Stimulated activated CD8-positive, alpha-beta memory T cell treated with anti-CD3 and anti-CD28 coated beads, Interleukin-4, amount 100 ng/mL, for 24 hours (primary cell): ENCODE data around the gene HIF3A.

Experiments used
- DNase-seq: peaks from one replicate; pipeline ENCODE4 v3.0.0-alpha.2; 2020; ENCODE audit warnings: low read depth

Gene HIF3A

DNA sequence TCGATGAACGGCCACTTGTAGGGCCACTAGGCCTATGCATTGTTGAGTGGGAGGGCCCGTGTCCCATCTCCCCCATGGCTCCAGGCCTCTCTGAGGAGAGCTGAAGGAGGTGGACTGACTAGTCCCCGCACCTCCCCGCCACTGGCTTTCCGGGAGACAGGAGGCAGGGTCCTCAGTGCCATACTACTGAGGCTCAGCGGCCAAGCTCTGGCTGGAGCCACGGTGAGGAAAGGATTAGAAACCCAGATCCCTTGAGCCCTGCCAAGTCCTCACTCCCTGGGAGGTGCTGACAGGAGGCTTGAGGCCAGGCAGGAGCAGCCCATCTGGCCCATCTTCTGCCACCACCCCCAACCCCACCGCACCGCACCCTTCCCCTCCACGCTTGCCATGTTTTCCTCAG, 87.6 kb downstream of the HIF3A start:
- DNase-seq = no peak

DNA sequence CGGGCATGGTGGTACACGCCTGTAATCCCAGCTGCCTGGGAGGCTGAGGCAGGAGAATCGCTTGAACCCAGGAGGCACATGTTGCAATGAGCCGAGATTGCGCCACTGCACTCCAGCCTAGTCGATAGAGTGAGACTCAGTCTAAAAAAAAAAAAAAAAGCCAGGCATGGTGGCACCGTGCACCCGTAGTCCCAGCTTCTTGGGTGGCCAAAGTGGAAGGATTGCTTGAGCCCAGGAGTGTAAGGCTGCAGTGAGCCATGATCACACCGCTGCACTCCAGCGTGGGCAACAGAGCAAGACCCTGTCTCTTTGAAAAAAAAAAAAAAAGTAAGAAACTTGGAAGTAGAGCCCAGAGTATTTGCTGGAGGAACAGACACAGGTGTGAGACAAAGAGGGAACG, 88.8 kb downstream of the HIF3A start:
- DNase-seq = no peak

DNA sequence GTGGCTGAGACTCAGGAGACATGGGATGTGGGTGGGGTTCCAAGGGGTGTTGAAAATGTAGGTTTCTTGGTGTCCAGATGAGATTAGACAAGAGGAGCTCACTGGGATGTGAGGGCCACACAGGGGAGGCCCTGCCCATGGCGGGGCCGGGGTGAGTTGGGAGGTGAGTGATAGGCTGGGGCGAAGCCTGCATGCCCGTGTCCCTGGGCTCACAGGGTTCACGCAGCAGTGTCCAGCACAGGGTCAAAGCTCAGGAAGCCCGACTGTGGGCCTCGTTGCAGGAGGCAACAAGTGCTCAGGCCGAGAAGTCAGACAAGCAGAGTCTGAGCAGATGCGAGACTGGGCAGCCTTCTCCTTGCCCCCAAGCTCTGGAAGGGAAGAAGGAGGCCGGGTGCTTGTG, 89.3 kb downstream of the HIF3A start:
- no peak for DNase-seq

DNA sequence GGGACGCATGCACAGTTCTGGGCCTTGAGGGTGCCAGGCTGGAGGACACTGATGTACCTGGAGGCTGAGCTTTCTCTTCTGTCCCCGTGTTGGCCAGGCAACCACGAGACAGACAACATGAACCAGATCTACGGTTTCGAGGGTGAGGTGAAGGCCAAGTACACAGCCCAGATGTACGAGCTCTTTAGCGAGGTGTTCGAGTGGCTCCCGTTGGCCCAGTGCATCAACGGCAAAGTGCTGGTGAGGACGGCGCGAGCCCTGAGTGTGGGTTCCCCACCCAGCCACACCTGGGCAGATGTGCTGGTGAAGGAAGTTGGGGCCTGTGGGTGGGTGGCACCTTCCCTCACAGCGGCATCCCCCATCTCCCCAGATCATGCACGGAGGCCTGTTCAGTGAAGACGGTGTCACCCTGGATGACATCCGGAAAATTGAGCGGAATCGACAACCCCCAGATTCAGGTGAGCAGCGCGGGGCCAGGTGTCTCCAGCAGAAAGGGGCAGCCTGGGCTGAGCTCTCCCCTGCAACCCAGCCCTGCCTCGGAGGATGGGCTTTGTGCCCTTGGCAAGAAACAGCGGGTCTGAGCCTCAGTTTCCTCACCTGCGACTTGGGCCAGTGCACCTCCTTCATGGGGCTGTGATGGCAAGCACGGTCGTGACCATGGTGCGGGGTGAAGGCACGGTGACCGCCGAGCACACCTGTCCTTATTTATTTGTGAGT, 90.3 kb downstream of the HIF3A start:
- no peak for DNase-seq

DNA sequence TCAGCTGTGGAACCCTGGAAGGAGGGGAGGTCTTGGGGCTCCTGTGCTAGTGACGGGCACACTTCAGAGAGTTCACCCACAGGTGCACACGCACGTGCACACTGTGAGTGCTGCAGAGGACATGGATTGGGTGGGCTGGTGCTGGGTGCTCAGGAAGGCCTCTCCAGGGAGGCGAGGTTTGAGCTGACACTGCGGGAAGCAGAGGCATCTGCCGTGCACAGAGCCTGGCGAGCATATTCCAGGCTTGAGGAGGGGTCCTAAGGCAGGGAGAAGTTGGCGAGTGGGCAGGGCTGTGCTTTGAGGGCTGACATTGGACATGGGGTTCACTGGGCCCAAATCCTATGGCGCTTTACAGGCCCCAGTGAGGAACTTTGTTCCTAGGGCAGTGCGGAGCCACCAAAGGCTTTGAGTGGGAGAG, 90.9 kb downstream of the HIF3A start:
- no peak for DNase-seq

DNA sequence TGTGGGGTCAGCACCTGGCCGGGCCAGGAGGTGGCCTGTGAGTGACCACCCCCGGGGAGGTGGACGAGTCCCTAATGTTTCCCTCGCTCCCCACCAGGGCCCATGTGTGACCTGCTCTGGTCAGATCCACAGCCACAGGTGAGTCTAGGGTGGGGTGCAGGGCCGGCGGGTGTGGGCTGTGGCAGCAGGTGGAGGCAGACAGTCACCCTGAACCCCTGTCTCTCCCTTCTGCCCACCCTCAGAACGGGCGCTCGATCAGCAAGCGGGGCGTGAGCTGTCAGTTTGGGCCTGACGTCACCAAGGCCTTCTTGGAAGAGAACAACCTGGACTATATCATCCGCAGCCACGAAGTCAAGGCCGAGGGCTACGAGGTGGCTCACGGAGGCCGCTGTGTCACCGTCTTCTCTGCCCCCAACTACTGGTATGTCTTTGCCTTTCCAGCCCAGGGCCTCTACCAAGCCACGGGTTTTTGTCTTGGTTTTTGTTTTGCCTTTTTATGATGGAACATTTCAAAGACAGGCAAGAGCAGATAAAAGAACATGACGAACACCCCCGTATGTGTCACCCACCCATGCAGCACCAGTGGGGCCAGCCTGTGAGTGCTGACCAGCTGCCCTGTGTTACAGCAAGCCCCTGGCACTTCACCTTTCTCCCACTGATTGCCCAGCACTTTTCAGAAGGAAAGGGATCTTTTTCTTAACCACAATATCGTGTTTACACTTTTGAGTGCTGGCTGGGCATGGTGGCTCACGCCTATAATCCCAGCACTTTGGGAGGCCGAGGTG, 91.7 kb downstream of the HIF3A start:
- no peak for DNase-seq

DNA sequence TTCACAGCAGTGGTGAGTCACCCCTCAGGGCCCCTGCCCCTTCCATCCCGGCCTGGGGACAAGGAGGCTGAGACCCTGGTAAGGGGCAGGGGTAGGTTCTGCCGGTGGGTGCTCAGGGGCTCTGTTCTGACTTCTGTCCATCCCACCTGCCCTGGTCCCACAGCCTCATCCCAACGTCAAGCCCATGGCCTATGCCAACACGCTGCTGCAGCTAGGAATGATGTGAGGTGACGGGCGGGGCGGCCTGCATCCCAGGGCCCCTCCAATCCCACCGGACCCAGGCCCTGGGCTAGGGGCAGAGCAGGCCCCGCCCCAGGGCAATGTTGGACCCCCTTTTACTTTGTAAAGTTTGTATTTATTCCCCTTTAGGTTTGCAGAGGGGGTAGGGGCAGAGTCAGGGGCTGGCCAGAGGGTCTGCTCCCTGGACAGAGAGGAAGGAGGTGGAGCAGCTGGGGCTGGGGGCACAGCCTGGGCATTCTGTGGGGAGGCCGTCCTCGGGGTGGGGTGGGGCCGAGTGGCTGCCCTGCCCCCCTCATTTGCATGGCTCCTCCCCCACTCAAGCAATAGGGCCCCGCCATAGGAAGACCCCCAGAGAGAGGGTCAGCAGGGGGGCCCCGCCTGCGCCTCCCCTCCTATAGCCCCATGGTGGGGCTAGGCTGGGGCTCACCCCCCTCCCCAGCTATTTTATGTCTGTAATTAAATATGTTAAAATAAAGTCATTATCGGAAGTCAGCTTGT, 93.4 kb downstream of the HIF3A start:
- no peak for DNase-seq

DNA sequence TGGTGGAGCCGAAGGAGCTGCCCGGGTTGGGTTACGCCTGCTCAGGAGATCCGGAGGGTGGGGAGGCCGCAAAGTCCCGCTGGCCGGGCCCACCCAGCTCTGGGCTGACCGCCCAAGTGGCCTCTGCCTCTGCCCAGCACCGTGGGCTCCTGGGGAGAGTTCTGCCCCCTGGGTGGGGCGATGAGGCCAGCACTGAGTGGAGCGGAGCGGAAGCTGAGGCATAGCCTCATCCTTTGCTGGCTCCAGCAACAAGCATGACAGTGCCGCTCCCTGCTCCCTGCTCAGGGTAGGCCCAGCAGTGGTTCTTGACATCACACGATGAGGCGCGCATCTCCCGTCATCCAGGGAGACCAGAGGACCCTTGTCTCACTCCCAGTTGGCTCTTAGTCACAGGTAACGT, 94.0 kb downstream of the HIF3A start:
- DNase-seq = no peak

DNA sequence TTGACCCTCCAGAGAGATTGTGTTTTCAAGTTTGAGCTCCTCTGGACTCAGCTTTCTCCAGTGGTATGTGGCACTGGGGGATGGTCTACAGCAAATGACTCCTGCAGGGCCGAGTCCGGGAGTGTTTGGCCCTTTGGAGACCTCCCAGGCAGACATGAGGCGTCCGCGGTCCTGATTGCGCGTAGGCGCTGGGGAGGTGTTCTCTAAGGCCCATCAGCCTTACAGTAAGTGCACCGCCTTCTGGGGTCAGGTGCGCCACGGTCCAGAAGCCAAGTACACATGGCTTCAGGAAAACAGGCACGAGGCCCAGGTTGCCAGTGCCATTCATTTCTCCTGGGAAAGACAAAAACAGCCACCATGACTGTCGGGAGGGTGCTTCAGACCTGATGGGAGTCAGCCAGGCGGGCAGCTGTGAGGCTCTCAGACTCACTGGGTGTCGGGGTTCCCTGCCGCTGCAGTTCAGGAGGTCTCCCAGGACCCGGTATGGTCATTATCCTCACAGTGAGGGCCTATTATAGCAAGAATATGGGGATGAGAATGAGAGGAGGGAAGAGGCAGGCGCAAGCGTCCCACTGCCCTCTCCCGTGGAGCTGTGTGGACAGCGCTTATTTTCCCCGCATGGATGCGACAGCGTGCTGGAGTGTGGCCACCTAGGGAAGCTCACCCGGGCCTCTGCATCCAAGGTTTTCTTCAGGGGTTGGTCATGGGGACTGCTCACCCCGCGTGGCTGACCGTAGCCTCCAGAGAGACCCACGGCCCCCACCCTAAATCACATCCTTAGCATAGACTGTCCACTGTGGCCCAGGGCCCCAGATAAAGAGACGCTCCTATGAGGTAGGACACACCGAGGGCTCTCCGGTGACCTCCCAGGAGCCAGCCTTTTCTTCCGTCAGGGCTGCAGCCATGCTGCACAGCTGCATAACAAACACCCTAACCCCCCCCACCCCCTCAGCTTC, 94.7 kb downstream of the HIF3A start:
- no peak for DNase-seq

DNA sequence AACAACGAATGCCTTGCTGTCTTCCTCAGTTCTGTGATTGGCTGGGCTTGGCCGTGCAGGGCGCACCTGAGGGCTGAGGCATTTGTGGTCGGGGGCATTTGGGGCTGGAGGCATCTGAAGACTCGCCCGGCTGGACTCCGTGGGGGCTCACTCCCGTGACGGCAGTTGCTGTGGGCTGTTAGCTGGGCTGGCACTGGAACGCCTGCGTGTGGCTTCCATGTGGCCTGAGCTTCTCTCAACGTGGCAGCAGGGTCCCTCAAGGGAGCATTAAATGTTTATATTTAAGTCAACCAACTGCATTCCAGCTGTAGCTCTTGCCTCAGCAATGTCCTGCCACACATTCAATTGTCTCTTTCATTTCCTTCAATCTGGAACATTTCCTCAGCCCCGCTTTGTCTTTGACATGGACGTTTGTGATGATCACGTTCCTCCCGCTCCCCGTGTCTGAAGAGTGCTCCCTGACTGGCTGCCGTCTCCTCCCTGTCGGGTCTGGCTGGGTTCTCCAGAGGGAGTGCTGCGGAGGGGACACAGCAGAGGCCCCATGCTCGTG, 95.5 kb downstream of the HIF3A start:
- DNase-seq = no peak

DNA sequence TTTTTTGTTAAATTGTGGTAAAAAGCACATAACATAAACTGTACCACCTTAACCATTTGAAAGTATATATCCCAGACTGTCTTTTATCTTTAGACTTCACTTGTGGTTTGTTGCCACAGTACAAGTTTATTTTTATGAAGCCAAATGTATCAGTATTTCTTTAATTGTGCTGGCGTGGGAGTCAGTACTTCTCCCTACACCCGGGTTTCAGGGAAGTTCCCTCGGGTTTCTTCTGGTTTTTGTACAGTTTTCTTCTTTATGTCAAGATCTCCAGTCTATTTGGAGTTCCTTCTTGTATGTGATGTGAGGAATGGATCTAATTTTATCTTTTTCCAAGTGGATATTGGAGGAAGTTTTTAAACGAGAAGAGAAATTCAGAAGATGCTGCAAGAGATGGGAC, 96.0 kb downstream of the HIF3A start:
- DNase-seq = no peak
